ENCODE results near the gene C2orf92.

- TF ChIP-seq, protein P1, sequence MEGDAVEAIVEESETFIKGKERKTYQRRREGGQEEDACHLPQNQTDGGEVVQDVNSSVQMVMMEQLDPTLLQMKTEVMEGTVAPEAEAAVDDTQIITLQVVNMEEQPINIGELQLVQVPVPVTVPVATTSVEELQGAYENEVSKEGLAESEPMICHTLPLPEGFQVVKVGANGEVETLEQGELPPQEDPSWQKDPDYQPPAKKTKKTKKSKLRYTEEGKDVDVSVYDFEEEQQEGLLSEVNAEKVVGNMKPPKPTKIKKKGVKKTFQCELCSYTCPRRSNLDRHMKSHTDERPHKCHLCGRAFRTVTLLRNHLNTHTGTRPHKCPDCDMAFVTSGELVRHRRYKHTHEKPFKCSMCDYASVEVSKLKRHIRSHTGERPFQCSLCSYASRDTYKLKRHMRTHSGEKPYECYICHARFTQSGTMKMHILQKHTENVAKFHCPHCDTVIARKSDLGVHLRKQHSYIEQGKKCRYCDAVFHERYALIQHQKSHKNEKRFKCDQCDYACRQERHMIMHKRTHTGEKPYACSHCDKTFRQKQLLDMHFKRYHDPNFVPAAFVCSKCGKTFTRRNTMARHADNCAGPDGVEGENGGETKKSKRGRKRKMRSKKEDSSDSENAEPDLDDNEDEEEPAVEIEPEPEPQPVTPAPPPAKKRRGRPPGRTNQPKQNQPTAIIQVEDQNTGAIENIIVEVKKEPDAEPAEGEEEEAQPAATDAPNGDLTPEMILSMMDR (IDR thresholded peaks at IDR 0.05), result no peak
- TF ChIP-seq EZH2 (IDR thresholded peaks at IDR 0.05), result no peak
Measured at GRCh38 chr2:97727296-97727695, 57.8 kb downstream of the C2orf92 start.

Data from neural progenitor cell (in vitro differentiated cells).